OCI-LY3 (cell line): ENCODE measurements around the gene PTGES3L.
"Not testable (repeated sequence)": the region's sequence is repeated elsewhere in the genome, so short reads cannot be mapped to it uniquely, and the experiment has no call there.

ENCODE experiments used
- H2AFZ ChIP-seq: fragments of 200-600, 300-600 bp; shearing (Covaris generic); 2 replicates; pipeline ENCODE4 v1.6.0; 2014; ENCODE audit warnings: antibody characterized with exemption, low read depth, low read length
- H3K27ac ChIP-seq: fragments of 200-600, 300-600 bp; sonication (generic); 2 replicates; pipeline ENCODE4 v1.5.1; 2014; ENCODE audit warnings: mild to moderate bottlenecking, low read length, moderate library complexity, mixed read lengths
- H3K27me3 ChIP-seq: fragments of 200-600, 300-600 bp; sonication (generic); 2 replicates; pipeline ENCODE4 v1.6.1; 2014; ENCODE audit warnings: low read depth, low read length, mixed read lengths
- H3K36me3 ChIP-seq: fragments of 200-600, 300-600 bp; sonication (generic); replicated peaks from 2 replicates; pipeline ENCODE3; 2014; ENCODE audit warnings: low read depth, low read length, mixed read lengths
- H3K4me1 ChIP-seq: fragments of 300-600, 200-600 bp; sonication (generic); 2 replicates; pipeline ENCODE4 v1.6.1; 2014; ENCODE audit warnings: low read length, mixed read lengths
- H3K4me2 ChIP-seq: fragments of 200-600, 300-600 bp; sonication (generic); 2 replicates; pipeline ENCODE4 v1.6.1; 2014; ENCODE audit warnings: low read length, mixed read lengths
- H3K4me3 ChIP-seq: fragments of 300-600, 200-600 bp; sonication (generic); 2 replicates; pipeline ENCODE4 v1.5.1; 2014; ENCODE audit warnings: antibody characterized with exemption, mild to moderate bottlenecking, low read length, moderate library complexity
- H3K79me2 ChIP-seq: fragments of 300-600, 200-600 bp; shearing (Covaris generic); 2 replicates; pipeline ENCODE4 v1.6.1; 2014; ENCODE audit warnings: mild to moderate bottlenecking, low read length, mixed read lengths
- H3K9ac ChIP-seq: fragments of 300-600, 200-600 bp; shearing (Covaris generic); 2 replicates; pipeline ENCODE4 v1.6.0; 2014; ENCODE audit warnings: mild to moderate bottlenecking, low read length, moderate library complexity
- H3K9me3 ChIP-seq: fragments of 200-600, 300-600 bp; shearing (Covaris generic); 2 replicates; pipeline ENCODE4 v1.6.1; 2014; ENCODE audit warnings: low read length, mixed read lengths; ENCODE audit not compliant: insufficient read depth
- H4K20me1 ChIP-seq: fragments of 200-600, 300-600 bp; sonication (generic); 2 replicates; pipeline ENCODE4 v1.6.1; 2016; ENCODE audit warnings: low read length, mixed read lengths; ENCODE audit not compliant: insufficient read depth
- CTCF ChIP-seq: fragments of 200-600, 300-600 bp; sonication (generic); IDR thresholded peaks from 2 replicates; pipeline ENCODE4 v1.5.1; 2014; ENCODE audit warnings: antibody characterized with exemption, low read length, low read depth
- EZH2phosphoT487 ChIP-seq: fragments of 200-600 bp; shearing (Covaris generic); IDR thresholded peaks from 2 replicates; pipeline ENCODE4 v1.6.1; 2018; ENCODE audit warnings: antibody characterized with exemption, mixed run types, low read depth

PTGES3L gene

GRCh38 chr17:42937712-42938596 lies 41.9 kb downstream of the PTGES3L start:
- H3K4me1 ChIP-seq, result peaks cover 12% of the 10 kb centered on the region
- H3K79me2 ChIP-seq, result no peaks in the 10 kb centered on the region
- no peak overlapping the region for H3K27ac ChIP-seq
- no peaks in the 10 kb centered on the region for H4K20me1 ChIP-seq
- no peak overlapping the region for H3K9ac ChIP-seq
- no peak overlapping the region for H3K4me3 ChIP-seq
- H3K36me3 ChIP-seq, result no peaks in the 10 kb centered on the region
- peak overlapping the region; percentile 61; the same call in 1 of the 2 replicates for H2AFZ ChIP-seq
- peak overlapping the region; percentile 44 for H3K4me2 ChIP-seq
- no peaks in the 10 kb centered on the region for H3K27me3 ChIP-seq
- H3K9me3 ChIP-seq, result no peaks in the 10 kb centered on the region
- TF ChIP-seq CTCF, result peak; percentile 75
- TF ChIP-seq EZH2phosphoT487, result no peak

- no peaks in the 10 kb centered on the region for H4K20me1 ChIP-seq
- H3K27ac ChIP-seq, result no peak overlapping the region
- 0 out of 2 replicates have a peak overlapping the region, but pooled peaks have one; percentile 26 for H2AFZ ChIP-seq
- H3K9ac ChIP-seq, result no peak overlapping the region
- TF ChIP-seq CTCF (no peak), EZH2phosphoT487 (no peak)
- H3K27me3 ChIP-seq, result no peaks in the 10 kb centered on the region
- H3K9me3 ChIP-seq, result no peaks in the 10 kb centered on the region
- H3K4me2 ChIP-seq, result peak overlapping the region; percentile 82; the same call in 1 of the 2 replicates
- H3K4me3 ChIP-seq, result no peak overlapping the region
- peaks cover 10% of the 10 kb centered on the region for H3K4me1 ChIP-seq
- no peaks in the 10 kb centered on the region for H3K79me2 ChIP-seq
- no peaks in the 10 kb centered on the region for H3K36me3 ChIP-seq
These were observed 50.4 kb downstream of the PTGES3L start for GRCh38 chr17:42929497-42929844.

- Histone ChIP-seq H3K4me1 (peaks cover 10% of the 10 kb centered on the region), H4K20me1 (no peaks in the 10 kb centered on the region), H3K4me3 (peak overlapping the region; percentile 52), H3K79me2 (no peaks in the 10 kb centered on the region), H3K36me3 (no peaks in the 10 kb centered on the region), H3K9me3 (no peaks in the 10 kb centered on the region), H3K27ac (peak overlapping the region; percentile 72), H3K4me2 (peak overlapping the region; percentile 82), H3K9ac (peak overlapping the region; percentile 55), H3K27me3 (no peaks in the 10 kb centered on the region), H2AFZ (peak overlapping the region; percentile 97)
- TF ChIP-seq CTCF (peak; percentile 71), EZH2phosphoT487 (no peak)
These were observed 51.0 kb downstream of the PTGES3L start for GRCh38 chr17:42928714-42929496.

- Histone ChIP-seq H2AFZ (no peak overlapping the region), H3K4me2 (no peak overlapping the region), H3K4me3 (no peak overlapping the region), H3K4me1 (peaks cover 14% of the 10 kb centered on the region), H3K36me3 (no peaks in the 10 kb centered on the region), H3K79me2 (no peaks in the 10 kb centered on the region), H3K27ac (no peak overlapping the region), H4K20me1 (no peaks in the 10 kb centered on the region), H3K9ac (no peak overlapping the region), H3K9me3 (no peaks in the 10 kb centered on the region), H3K27me3 (0 out of 2 replicates have a peak, but pooled peaks cover 4% of the 10 kb centered on the region)
- TF ChIP-seq CTCF, result no peak
These were observed 55.0 kb downstream of the PTGES3L start for GRCh38 chr17:42924891-42925290.

GRCh38 chr17:42923472-42923871 lies 56.4 kb downstream of the PTGES3L start:
- not testable (repeated sequence) for H3K4me1 ChIP-seq, H3K4me3 ChIP-seq, H3K4me2 ChIP-seq, H3K27me3 ChIP-seq, H3K79me2 ChIP-seq, H3K36me3 ChIP-seq, H4K20me1 ChIP-seq, H3K27ac ChIP-seq, H2AFZ ChIP-seq, H3K9me3 ChIP-seq, H3K9ac ChIP-seq
